HG03354 (cell line): ENCODE measurements around the gene TCF19.
A peak's percentile ranks its signal among the peaks of the same experiment; 100 is the strongest.
"Not testable (repeated sequence)": the region's sequence is repeated elsewhere in the genome, so short reads cannot be mapped to it uniquely, and the experiment has no call there.

Source experiments
- ATAC-seq: cut with Tn5 transposase; IDR thresholded peaks from one replicate; pipeline ENCODE4 v1.9.1; 2021; ENCODE audit warnings: mild to moderate bottlenecking; ENCODE audit not compliant: unreplicated experiment, poor library complexity, severe bottlenecking

TCF19 gene

GRCh38 chr6:31175971-31176370 lies 17.6 kb downstream of the TCF19 start:
- ATAC-seq: no peak

GRCh38 chr6:31178143-31179041 lies 20.0 kb downstream of the TCF19 start:
- no peak for ATAC-seq

GRCh38 chr6:31179042-31179386 lies 20.6 kb downstream of the TCF19 start:
- ATAC-seq: no peak

- no peak for ATAC-seq
Observed at GRCh38 chr6:31179896-31180295, 21.5 kb downstream of the TCF19 start.

GRCh38 chr6:31180500-31180899 lies 22.1 kb downstream of the TCF19 start:
- ATAC-seq: no peak

- not testable (repeated sequence) for ATAC-seq
Observed at GRCh38 chr6:31183287-31183686, 24.9 kb downstream of the TCF19 start.

GRCh38 chr6:31183859-31184258 lies 25.5 kb downstream of the TCF19 start:
- not testable (repeated sequence) for ATAC-seq

- ATAC-seq: not testable (repeated sequence)
Observed at GRCh38 chr6:31185695-31186051, 27.3 kb downstream of the TCF19 start.

GRCh38 chr6:31186052-31186734 lies 27.8 kb downstream of the TCF19 start:
- ATAC-seq: no peak

GRCh38 chr6:31187780-31188194 lies 29.4 kb downstream of the TCF19 start:
- no peak for ATAC-seq

GRCh38 chr6:31189223-31189622 lies 30.8 kb downstream of the TCF19 start:
- ATAC-seq: not testable (repeated sequence)

- ATAC-seq: peak; percentile 64
Observed at GRCh38 chr6:31190488-31190887, 32.1 kb downstream of the TCF19 start.

GRCh38 chr6:31192431-31193105 lies 34.2 kb downstream of the TCF19 start:
- not testable (repeated sequence) for ATAC-seq

- no peak for ATAC-seq
Observed at GRCh38 chr6:31193206-31193605, 34.8 kb downstream of the TCF19 start.

- ATAC-seq: no peak
Observed at GRCh38 chr6:31194061-31194834, 35.9 kb downstream of the TCF19 start.

GRCh38 chr6:31195308-31195979 lies 37.1 kb downstream of the TCF19 start:
- not testable (repeated sequence) for ATAC-seq

GRCh38 chr6:31196251-31197022 lies 38.0 kb downstream of the TCF19 start:
- ATAC-seq: not testable (repeated sequence)

GRCh38 chr6:31197559-31198305 lies 39.3 kb downstream of the TCF19 start:
- peak; percentile 82 for ATAC-seq
